Spinal cord (tissue), 10 donors: Measurements from ENCODE around the gene EEF1G. TPM values are rescaled to one million over a fixed set of nuclear protein-coding genes. Genes with fewer than 3 reads are reported as not detected.
A peak's percentile ranks its signal among the peaks of the same experiment; 100 is the strongest.
"Not testable (repeated sequence)": the region's sequence is repeated elsewhere in the genome, so short reads cannot be mapped to it uniquely, and the experiment has no call there.

ENCODE experiments used
- DNase-seq, 6 donors: peaks; one replicate each; pipeline versions ENCODE4 v3.0.0 to v3.0.0-alpha.2; 2013 to 2015; ENCODE audit warnings: low spot score in 6 of 6, low read depth in 4 of 6
- H3K27ac ChIP-seq: one replicate; pipeline ENCODE4 v1.5.1; 2013; ENCODE audit warnings: low read depth, low read length, control low read depth
- H3K27me3 ChIP-seq: one replicate; pipeline ENCODE4 v1.6.1; 2013; ENCODE audit warnings: low read length; ENCODE audit not compliant: control insufficient read depth, insufficient read depth
- H3K36me3 ChIP-seq: one replicate; pipeline ENCODE4 v1.6.1; 2013; ENCODE audit warnings: low read length; ENCODE audit not compliant: control insufficient read depth, insufficient read depth
- H3K4me1 ChIP-seq: one replicate; pipeline ENCODE4 v1.6.1; 2013; ENCODE audit warnings: low read length; ENCODE audit not compliant: control insufficient read depth, insufficient read depth
- H3K4me3 ChIP-seq: one replicate; pipeline ENCODE4 v1.5.1; 2013; ENCODE audit warnings: low read depth, low read length, control low read depth
- H3K9me3 ChIP-seq: one replicate; pipeline ENCODE4 v1.6.1; 2013; ENCODE audit warnings: low read length; ENCODE audit not compliant: control insufficient read depth, insufficient read depth
- WGBS: methylation state at CpG from one replicate; pipeline ENCODE4 v1.1.5; 2013; ENCODE audit warnings: missing lambda C conversion rate; ENCODE audit not compliant: insufficient coverage; 5-methylcytosine and 5-hydroxymethylcytosine counted together
- polyA plus RNA-seq, 2 donors: library from polyadenylated mRNA; unstranded; fragments of 120-200 nt; gene quantifications; one replicate each; pipeline ENCODE4 v1.2.1, GENCODE V29; 2013; ENCODE audit not compliant: insufficient read length in 2 of 2
- total RNA-seq, 2 donors: library from RNA; depleted of rRNA in 1 of 2; stranded (reverse); fragments of 120-200 nt in 1 of 2; fragments of >200 nt in 1 of 2; gene quantifications; one replicate each; pipeline versions ENCODE4 v1.2.3 to v1.2.4, GENCODE V29; 2013 to 2014
- donor health status: healthy.

EEF1G gene
- total and polyA plus RNA-seq, 4 donors = 887 to 2,100 (median 1,969) TPM

- Histone ChIP-seq H3K4me1 (peaks cover 19% of the 10 kb centered on the region), H3K9me3 (no peaks in the 10 kb centered on the region), H3K4me3 (no peak overlapping the region), H3K27ac (no peak overlapping the region), H3K36me3 (peaks cover 77% of the 10 kb centered on the region), H3K27me3 (no peaks in the 10 kb centered on the region)
- 94% methylated on average over 10 of the region's 11 CpGs for WGBS
- no peak for DNase-seq
Measured at GRCh38 chr11:62578541-62578940, 4.8 kb upstream of the EEF1G start.

- Histone ChIP-seq H3K4me1 (peaks cover 23% of the 10 kb centered on the region), H3K36me3 (peaks cover 74% of the 10 kb centered on the region), H3K9me3 (no peaks in the 10 kb centered on the region), H3K4me3 (no peak overlapping the region), H3K27ac (peak overlapping the region; percentile 37), H3K27me3 (no peaks in the 10 kb centered on the region)
- 81% methylated on average over 11 of the region's 12 CpGs for WGBS
- DNase-seq = no peak
Measured at GRCh38 chr11:62577046-62577714, 3.5 kb upstream of the EEF1G start.

- Histone ChIP-seq H3K4me1 (peaks cover 23% of the 10 kb centered on the region), H3K36me3 (peaks cover 71% of the 10 kb centered on the region), H3K9me3 (no peaks in the 10 kb centered on the region), H3K27me3 (no peaks in the 10 kb centered on the region), H3K27ac (no peak overlapping the region), H3K4me3 (no peak overlapping the region)
- 93% methylated on average over 13 of the region's 14 CpGs for WGBS
- no peak for DNase-seq
Measured at GRCh38 chr11:62575837-62576236, 2.1 kb upstream of the EEF1G start.

- peak overlapping the region; percentile 97 for H3K27ac ChIP-seq
- peaks cover 73% of the 10 kb centered on the region for H3K36me3 ChIP-seq
- peaks cover 23% of the 10 kb centered on the region for H3K4me1 ChIP-seq
- no peak for DNase-seq
- WGBS = 70% methylated on average over 17 of the region's 17 CpGs
- no peaks in the 10 kb centered on the region for H3K27me3 ChIP-seq
- H3K4me3 ChIP-seq = peak overlapping the region; percentile 93
- H3K9me3 ChIP-seq = no peaks in the 10 kb centered on the region
Measured at GRCh38 chr11:62575156-62575555, 1.5 kb upstream of the EEF1G start.

- peaks cover 73% of the 10 kb centered on the region for H3K36me3 ChIP-seq
- no peaks in the 10 kb centered on the region for H3K9me3 ChIP-seq
- H3K4me1 ChIP-seq = peaks cover 23% of the 10 kb centered on the region
- no peaks in the 10 kb centered on the region for H3K27me3 ChIP-seq
- WGBS = 3% methylated on average over 33 of the region's 33 CpGs
- peak overlapping the region; percentile 93 for H3K4me3 ChIP-seq
- no peak for DNase-seq
- peak overlapping the region; percentile 97 for H3K27ac ChIP-seq
Measured at GRCh38 chr11:62574363-62575071, 826 bp upstream of the EEF1G start.

GRCh38 chr11:62573006-62573591 lies 592 bp downstream of the EEF1G start:
- no peaks in the 10 kb centered on the region for H3K9me3 ChIP-seq
- H3K27me3 ChIP-seq = no peaks in the 10 kb centered on the region
- peak overlapping the region; percentile 93 for H3K4me3 ChIP-seq
- 0% methylated on average over 33 of the region's 33 CpGs for WGBS
- peak in 1 of 6 donors; percentile 43 for DNase-seq
- H3K4me1 ChIP-seq = peaks cover 23% of the 10 kb centered on the region
- H3K27ac ChIP-seq = peak overlapping the region; percentile 97
- peaks cover 76% of the 10 kb centered on the region for H3K36me3 ChIP-seq

GRCh38 chr11:62572431-62572830 lies 1.3 kb downstream of the EEF1G start:
- Histone ChIP-seq H3K36me3 (peaks cover 76% of the 10 kb centered on the region), H3K27ac (no peak overlapping the region), H3K27me3 (no peaks in the 10 kb centered on the region), H3K9me3 (no peaks in the 10 kb centered on the region), H3K4me3 (peak overlapping the region; percentile 93), H3K4me1 (peaks cover 23% of the 10 kb centered on the region)
- DNase-seq = no peak
- 81% methylated on average over 3 of the region's 12 CpGs for WGBS

- not testable (repeated sequence) for H3K27me3 ChIP-seq, H3K27ac ChIP-seq, H3K4me3 ChIP-seq, DNase-seq, H3K9me3 ChIP-seq
- WGBS = 100% methylated on average over 4 of the region's 5 CpGs
- Histone ChIP-seq H3K36me3 (peaks cover 76% of the 10 kb centered on the region), H3K4me1 (peaks cover 23% of the 10 kb centered on the region)
Measured at GRCh38 chr11:62571493-62571892, 2.2 kb downstream of the EEF1G start.

- Histone ChIP-seq H3K4me1 (peaks cover 22% of the 10 kb centered on the region), H3K36me3 (peaks cover 76% of the 10 kb centered on the region)
- not testable (repeated sequence) for H3K27me3 ChIP-seq, H3K27ac ChIP-seq, DNase-seq, H3K4me3 ChIP-seq, H3K9me3 ChIP-seq
- 94% methylated on average over 5 of the region's 5 CpGs for WGBS
Measured at GRCh38 chr11:62570903-62571302, 2.8 kb downstream of the EEF1G start.
